ENCODE results near the gene TTLL5.

TTLL5 gene

GRCh38 chr14:75805646-75806045, 144.6 kb downstream of the TTLL5 start:
- DNase-seq, result no peak

- no peak for DNase-seq
Observed at GRCh38 chr14:75806352-75806832, 145.3 kb downstream of the TTLL5 start.

- DNase-seq, result no peak
Observed at GRCh38 chr14:75807667-75808360, 146.8 kb downstream of the TTLL5 start.

GRCh38 chr14:75811136-75811829, 150.2 kb downstream of the TTLL5 start:
- DNase-seq, result no peak

- no peak for DNase-seq
Observed at GRCh38 chr14:75811872-75812499, 150.9 kb downstream of the TTLL5 start.

GRCh38 chr14:75812622-75813021, 151.6 kb downstream of the TTLL5 start:
- DNase-seq, result no peak

- DNase-seq, result no peak
Observed at GRCh38 chr14:75820761-75821160, 159.7 kb downstream of the TTLL5 start.

- DNase-seq, result no peak
Observed at GRCh38 chr14:75821831-75822521, 160.9 kb downstream of the TTLL5 start.

GRCh38 chr14:75822522-75823141, 161.6 kb downstream of the TTLL5 start:
- DNase-seq, result no peak

GRCh38 chr14:75823334-75823733, 162.3 kb downstream of the TTLL5 start:
- no peak for DNase-seq

GRCh38 chr14:75824318-75824717, 163.3 kb downstream of the TTLL5 start:
- DNase-seq, result peak; percentile 6

- DNase-seq, result no peak
Observed at GRCh38 chr14:75825147-75825592, 164.1 kb downstream of the TTLL5 start.

- no peak for DNase-seq
Observed at GRCh38 chr14:75826599-75826998, 165.6 kb downstream of the TTLL5 start.

- DNase-seq, result no peak
Observed at GRCh38 chr14:75827331-75827730, 166.3 kb downstream of the TTLL5 start.

GRCh38 chr14:75829316-75829715, 168.3 kb downstream of the TTLL5 start:
- DNase-seq, result no peak

- DNase-seq, result peak; percentile 27
Observed at GRCh38 chr14:75831455-75831854, 170.4 kb downstream of the TTLL5 start.

- DNase-seq, result no peak
Observed at GRCh38 chr14:75831952-75832351, 170.9 kb downstream of the TTLL5 start.

GRCh38 chr14:75832621-75833297, 171.7 kb downstream of the TTLL5 start:
- no peak for DNase-seq

- no peak for DNase-seq
Observed at GRCh38 chr14:75833326-75834020, 172.4 kb downstream of the TTLL5 start.

- no peak for DNase-seq
Observed at GRCh38 chr14:75835156-75835725, 174.2 kb downstream of the TTLL5 start.

GRCh38 chr14:75835737-75836136, 174.7 kb downstream of the TTLL5 start:
- DNase-seq, result no peak
